Measurements from ENCODE around the gene TMEM256.

GRCh38 chr17:7369825-7370224 is 34.1 kb downstream of the TMEM256 start:
- TF ChIP-seq, protein P1, sequence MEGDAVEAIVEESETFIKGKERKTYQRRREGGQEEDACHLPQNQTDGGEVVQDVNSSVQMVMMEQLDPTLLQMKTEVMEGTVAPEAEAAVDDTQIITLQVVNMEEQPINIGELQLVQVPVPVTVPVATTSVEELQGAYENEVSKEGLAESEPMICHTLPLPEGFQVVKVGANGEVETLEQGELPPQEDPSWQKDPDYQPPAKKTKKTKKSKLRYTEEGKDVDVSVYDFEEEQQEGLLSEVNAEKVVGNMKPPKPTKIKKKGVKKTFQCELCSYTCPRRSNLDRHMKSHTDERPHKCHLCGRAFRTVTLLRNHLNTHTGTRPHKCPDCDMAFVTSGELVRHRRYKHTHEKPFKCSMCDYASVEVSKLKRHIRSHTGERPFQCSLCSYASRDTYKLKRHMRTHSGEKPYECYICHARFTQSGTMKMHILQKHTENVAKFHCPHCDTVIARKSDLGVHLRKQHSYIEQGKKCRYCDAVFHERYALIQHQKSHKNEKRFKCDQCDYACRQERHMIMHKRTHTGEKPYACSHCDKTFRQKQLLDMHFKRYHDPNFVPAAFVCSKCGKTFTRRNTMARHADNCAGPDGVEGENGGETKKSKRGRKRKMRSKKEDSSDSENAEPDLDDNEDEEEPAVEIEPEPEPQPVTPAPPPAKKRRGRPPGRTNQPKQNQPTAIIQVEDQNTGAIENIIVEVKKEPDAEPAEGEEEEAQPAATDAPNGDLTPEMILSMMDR (IDR thresholded peaks at IDR 0.05 in 4 of 5, conservative IDR thresholded peaks at IDR 0.05 in 1 of 5), result no peak
- no peak for TF ChIP-seq POLR2A (IDR thresholded peaks at IDR 0.05)

Measured in gastrocnemius medialis (tissue), 4 donors.